ENCODE measurements around the gene HM13. TPM values are rescaled to one million over a fixed set of nuclear protein-coding genes. Genes with fewer than 3 reads are reported as not detected.

HM13 gene
- total and polyA plus RNA-seq, 2 of the 13 experiments (the other 11 are each of a cell fraction or from before 2014, with no cell fraction given), result 118 to 243 TPM

DNA sequence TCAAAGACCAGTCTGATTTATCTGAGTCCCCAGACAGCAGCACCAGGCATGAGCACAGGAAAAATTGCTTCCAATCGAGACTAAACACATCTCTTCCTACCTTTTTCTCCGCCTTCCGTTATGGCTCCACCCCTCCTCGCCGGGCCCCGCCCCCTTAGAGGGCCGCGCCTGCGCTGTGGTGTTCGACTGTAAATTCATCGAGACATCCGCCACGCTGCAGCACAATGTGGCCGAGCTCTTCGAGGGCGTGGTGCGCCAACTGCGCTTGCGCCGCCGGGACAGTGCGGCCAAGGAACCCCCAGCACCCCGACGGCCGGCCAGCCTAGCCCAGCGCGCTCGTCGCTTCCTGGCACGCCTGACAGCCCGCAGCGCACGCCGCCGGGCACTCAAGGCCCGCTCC, 30.2 kb upstream of the HM13 start:
- 54% methylated on average over 36 of the region's 36 CpGs for WGBS (ENCODE audit: low lambda C conversion rate)
- no peaks in the 10 kb centered on the region for H3K9me3 ChIP-seq (ENCODE audit: low read length)
- H3K36me3 ChIP-seq (replicated peaks in 1 of 2; ENCODE audit: control insufficient read depth in 1 of 2, insufficient read depth in 2 of 2, low read length in 2 of 2), result no peaks in the 10 kb centered on the region
- no TSS peak for BruUV-seq (replicated peaks)
- TF ChIP-seq ELF4 (CRISPR knock-in tag; IDR thresholded peaks at IDR 0.05; ENCODE audit: borderline replicate concordance) (no peak), DNMT1 (CRISPR knock-in tag; IDR thresholded peaks at IDR 0.05) (0 out of 2 replicates have a peak, but pooled peaks have one; percentile 42)
- peaks cover 2 to 37% of the 10 kb centered on the region in 2 experiments; a peak in 3 of 5 replicates for H3K27me3 ChIP-seq (ENCODE audit: control insufficient read depth in 1 of 2, insufficient read depth in 2 of 2, low read length in 2 of 2)
- no peak overlapping the region for H3K9ac ChIP-seq (ENCODE audit: insufficient read depth, low read depth, low read length)
- no peak overlapping the region for H3K27ac ChIP-seq (ENCODE audit: extremely low read length, insufficient read depth, low read length)
- no peak overlapping the region for H3K4me2 ChIP-seq (ENCODE audit: low read depth, low read length)
- no peak overlapping the region for H3K4me3 ChIP-seq (replicated peaks in 1 of 3; ENCODE audit: insufficient read depth in 1 of 3, low read depth in 2 of 3, low read length in 3 of 3)
- intact Hi-C loops (cut with micrococcal nuclease; ENCODE audit: unreplicated experiment) (no loop called here), in situ Hi-C loops (cut with HindIII; ENCODE audit: extremely low pct_ligation_motif_present, low pct_unique_long_range_greater_than_20kb) (no loop called here)
- no peak overlapping the region for H2AFZ ChIP-seq (ENCODE audit: low read length)
- FAIRE-seq (no peak), ATAC-seq (no peak), DNase-seq (ENCODE audit: low spot score) (no peak)
- no peaks in the 10 kb centered on the region for H4K20me1 ChIP-seq (ENCODE audit: insufficient read depth, low read length)
- POLR2A ChIA-PET, result no interaction called here
- CTCF ChIA-PET (ENCODE audit: low intra/inter-chr PET ratio, low total read pairs), result no interaction called here
- no peaks in the 10 kb centered on the region for H3K79me2 ChIP-seq (ENCODE audit: insufficient read depth, low read length)
- no peaks in the 10 kb centered on the region for H3K4me1 ChIP-seq (ENCODE audit: insufficient read depth, low read length)

DNA sequence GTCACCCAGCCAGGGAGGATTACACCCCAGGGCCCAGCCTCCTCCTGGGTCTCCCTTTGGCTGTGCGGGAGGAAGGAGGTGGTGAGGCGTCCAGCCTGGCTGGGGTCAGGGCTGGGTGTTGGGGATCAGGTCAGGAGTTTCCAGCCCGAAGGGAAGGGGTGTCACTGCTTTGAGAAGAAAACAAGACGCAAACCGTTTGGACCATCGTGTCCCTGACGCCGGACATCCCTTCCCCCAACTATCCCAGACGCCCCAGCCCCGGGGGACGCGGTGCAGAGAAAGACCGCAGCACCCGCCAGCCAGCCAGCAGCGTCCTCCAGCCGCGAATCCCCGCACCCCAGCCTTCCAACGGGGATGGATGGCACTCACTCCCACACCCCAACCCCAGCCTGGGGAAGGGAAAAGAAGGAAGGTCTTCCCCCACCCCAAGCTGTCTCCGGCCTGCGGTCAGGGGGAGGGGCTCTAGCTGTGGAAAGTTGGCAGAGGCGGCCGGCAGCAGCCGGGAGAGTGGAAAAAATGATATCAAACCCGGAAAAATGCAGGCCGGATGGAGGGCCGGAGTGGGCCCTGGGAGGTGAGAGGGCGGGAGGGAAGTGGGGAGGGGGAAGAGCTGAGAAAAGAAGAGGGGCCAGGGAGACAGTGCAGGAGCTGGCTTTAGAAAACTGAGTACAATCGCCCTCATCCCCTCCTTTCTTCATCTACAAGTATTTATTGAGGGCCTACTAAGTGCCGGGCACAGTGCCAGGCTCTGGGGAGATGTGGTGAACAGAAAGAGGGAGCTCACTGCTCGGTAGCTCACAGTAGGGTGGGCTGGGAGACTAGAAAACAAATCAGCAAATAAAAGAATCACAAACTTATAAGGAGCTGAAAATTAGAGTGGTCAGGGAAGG, 28.5 kb upstream of the HM13 start:
- no peak overlapping the region for H2AFZ ChIP-seq (ENCODE audit: low read length)
- in situ Hi-C loops (cut with HindIII; ENCODE audit: extremely low pct_ligation_motif_present, low pct_unique_long_range_greater_than_20kb), result no loop called here
- peak; percentile 22 for ATAC-seq
- no peak overlapping the region for H3K4me2 ChIP-seq (ENCODE audit: low read depth, low read length)
- 19% methylated on average over 29 of the region's 31 CpGs for WGBS (ENCODE audit: low lambda C conversion rate)
- no peak overlapping the region for H3K27ac ChIP-seq (ENCODE audit: extremely low read length, insufficient read depth, low read length)
- no TSS peak for BruUV-seq (replicated peaks)
- H3K4me1 ChIP-seq (ENCODE audit: insufficient read depth, low read length), result no peaks in the 10 kb centered on the region
- CTCF ChIA-PET (ENCODE audit: low intra/inter-chr PET ratio, low total read pairs), result no interaction called here
- H3K9ac ChIP-seq (ENCODE audit: insufficient read depth, low read depth, low read length), result no peak overlapping the region
- FAIRE-seq, result no peak
- H3K9me3 ChIP-seq (ENCODE audit: low read length), result no peaks in the 10 kb centered on the region
- no peaks in the 10 kb centered on the region for H3K36me3 ChIP-seq (replicated peaks in 1 of 2; ENCODE audit: control insufficient read depth in 1 of 2, insufficient read depth in 2 of 2, low read length in 2 of 2)
- DNase-seq (ENCODE audit: low spot score), result no peak
- no peak overlapping the region; a peak in 1 of 6 replicates for H3K4me3 ChIP-seq (replicated peaks in 1 of 3; ENCODE audit: insufficient read depth in 1 of 3, low read depth in 2 of 3, low read length in 3 of 3)
- peaks cover 3 to 30% of the 10 kb centered on the region in 2 experiments; a peak in 3 of 5 replicates for H3K27me3 ChIP-seq (ENCODE audit: control insufficient read depth in 1 of 2, insufficient read depth in 2 of 2, low read length in 2 of 2)
- POLR2A ChIA-PET, result interaction anchor here (0.7 kb wide), 1 partner anchor 18 kb away, joined by 3 read pairs; no protein-coding TSS in a partner anchor
- H4K20me1 ChIP-seq (ENCODE audit: insufficient read depth, low read length), result no peaks in the 10 kb centered on the region
- intact Hi-C loops (cut with micrococcal nuclease; ENCODE audit: unreplicated experiment), result no loop called here
- no peaks in the 10 kb centered on the region for H3K79me2 ChIP-seq (ENCODE audit: insufficient read depth, low read length)
- TF ChIP-seq ZNF331 (CRISPR knock-in tag; IDR thresholded peaks at IDR 0.05), result no peak
- TF ChIP-seq ZKSCAN1 (IDR thresholded peaks at IDR 0.05; ENCODE audit: low read length), result peak; percentile 56; the same call in 1 of the 2 replicates
- TF ChIP-seq, protein P1, sequence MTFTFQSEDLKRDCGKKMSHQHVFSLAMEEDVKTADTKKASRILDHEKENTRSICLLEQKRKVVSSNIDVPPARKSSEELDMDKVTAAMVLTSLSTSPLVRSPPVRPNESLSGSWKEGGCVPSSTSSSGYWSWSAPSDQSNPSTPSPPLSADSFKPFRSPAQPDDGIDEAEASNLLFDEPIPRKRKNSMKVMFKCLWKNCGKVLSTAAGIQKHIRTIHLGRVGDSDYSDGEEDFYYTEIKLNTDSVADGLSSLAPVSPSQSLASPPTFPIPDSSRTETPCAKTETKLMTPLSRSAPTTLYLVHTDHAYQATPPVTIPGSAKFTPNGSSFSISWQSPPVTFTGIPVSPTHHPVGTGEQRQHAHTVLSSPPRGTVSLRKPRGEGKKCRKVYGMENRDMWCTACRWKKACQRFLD (CRISPR knock-in tag; IDR thresholded peaks at IDR 0.05; ENCODE audit: borderline replicate concordance), result no peak
- TF ChIP-seq ZNF333 (CRISPR knock-in tag; IDR thresholded peaks at IDR 0.05; ENCODE audit: borderline replicate concordance), result no peak
- TF ChIP-seq SRSF1 (optimal IDR thresholded peaks at IDR 0.05; ENCODE audit: low read depth, low read length), result peak; percentile 36
- TF ChIP-seq, protein P2, sequence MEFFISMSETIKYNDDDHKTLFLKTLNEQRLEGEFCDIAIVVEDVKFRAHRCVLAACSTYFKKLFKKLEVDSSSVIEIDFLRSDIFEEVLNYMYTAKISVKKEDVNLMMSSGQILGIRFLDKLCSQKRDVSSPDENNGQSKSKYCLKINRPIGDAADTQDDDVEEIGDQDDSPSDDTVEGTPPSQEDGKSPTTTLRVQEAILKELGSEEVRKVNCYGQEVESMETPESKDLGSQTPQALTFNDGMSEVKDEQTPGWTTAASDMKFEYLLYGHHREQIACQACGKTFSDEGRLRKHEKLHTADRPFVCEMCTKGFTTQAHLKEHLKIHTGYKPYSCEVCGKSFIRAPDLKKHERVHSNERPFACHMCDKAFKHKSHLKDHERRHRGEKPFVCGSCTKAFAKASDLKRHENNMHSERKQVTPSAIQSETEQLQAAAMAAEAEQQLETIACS (CRISPR knock-in tag; IDR thresholded peaks at IDR 0.05), result no peak
- no peak for TF ChIP-seq NFE2 (CRISPR knock-in tag; IDR thresholded peaks at IDR 0.05)
- TF ChIP-seq ZEB1 (IDR thresholded peaks at IDR 0.05; ENCODE audit: insufficient replicate concordance, low read depth), result no peak
- TF ChIP-seq, protein P3, sequence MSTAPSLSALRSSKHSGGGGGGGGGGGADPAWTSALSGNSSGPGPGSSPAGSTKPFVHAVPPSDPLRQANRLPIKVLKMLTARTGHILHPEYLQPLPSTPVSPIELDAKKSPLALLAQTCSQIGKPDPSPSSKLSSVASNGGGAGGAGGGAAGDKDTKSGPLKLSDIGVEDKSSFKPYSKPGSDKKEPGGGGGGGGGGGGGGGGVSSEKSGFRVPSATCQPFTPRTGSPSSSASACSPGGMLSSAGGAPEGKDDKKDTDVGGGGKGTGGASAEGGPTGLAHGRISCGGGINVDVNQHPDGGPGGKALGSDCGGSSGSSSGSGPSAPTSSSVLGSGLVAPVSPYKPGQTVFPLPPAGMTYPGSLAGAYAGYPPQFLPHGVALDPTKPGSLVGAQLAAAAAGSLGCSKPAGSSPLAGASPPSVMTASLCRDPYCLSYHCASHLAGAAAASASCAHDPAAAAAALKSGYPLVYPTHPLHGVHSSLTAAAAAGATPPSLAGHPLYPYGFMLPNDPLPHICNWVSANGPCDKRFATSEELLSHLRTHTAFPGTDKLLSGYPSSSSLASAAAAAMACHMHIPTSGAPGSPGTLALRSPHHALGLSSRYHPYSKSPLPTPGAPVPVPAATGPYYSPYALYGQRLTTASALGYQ (CRISPR knock-in tag; IDR thresholded peaks at IDR 0.05), result no peak
- TF ChIP-seq TSC22D2 (CRISPR knock-in tag; IDR thresholded peaks at IDR 0.05; ENCODE audit: borderline replicate concordance), result no peak

Data from HepG2 (cell line).